ENCODE data around the gene PDE4D. TPM values are rescaled to one million over a fixed set of nuclear protein-coding genes. Genes with fewer than 3 reads are reported as not detected.

The PDE4D gene
- total RNA-seq, 1 donor from 2014 or later: 50.0 TPM

DNA sequence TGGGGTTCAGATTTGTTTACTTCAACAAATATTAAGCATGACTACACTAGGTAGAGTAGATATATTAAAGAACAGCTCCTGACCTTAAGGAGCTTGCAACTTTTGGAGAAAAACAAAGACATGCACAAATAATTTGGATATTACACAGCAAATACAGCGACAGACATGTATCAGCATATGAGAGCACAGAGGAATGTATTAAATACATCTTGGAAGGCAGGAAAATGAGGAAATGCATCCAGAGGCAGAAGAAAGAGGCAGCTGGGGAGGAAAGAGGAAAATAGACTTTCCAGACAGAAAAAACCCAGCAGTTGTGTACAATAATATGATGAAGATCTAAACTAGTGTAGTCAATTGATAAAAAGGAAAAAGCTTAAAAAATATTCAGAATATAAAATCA is 392.2 kb downstream of the PDE4D start:
- Mint-ChIP-seq H3K9me3 (peaks cover 3% of the 10 kb centered on the region), H3K27ac (no peak overlapping the region), H3K27me3 (no peaks in the 10 kb centered on the region), H3K36me3 (peaks cover 8% of the 10 kb centered on the region), H3K4me1 (ENCODE audit: unreplicated experiment) (peaks cover 15% of the 10 kb centered on the region), H3K4me3 (no peak overlapping the region)
- TF ChIP-seq, protein P1, sequence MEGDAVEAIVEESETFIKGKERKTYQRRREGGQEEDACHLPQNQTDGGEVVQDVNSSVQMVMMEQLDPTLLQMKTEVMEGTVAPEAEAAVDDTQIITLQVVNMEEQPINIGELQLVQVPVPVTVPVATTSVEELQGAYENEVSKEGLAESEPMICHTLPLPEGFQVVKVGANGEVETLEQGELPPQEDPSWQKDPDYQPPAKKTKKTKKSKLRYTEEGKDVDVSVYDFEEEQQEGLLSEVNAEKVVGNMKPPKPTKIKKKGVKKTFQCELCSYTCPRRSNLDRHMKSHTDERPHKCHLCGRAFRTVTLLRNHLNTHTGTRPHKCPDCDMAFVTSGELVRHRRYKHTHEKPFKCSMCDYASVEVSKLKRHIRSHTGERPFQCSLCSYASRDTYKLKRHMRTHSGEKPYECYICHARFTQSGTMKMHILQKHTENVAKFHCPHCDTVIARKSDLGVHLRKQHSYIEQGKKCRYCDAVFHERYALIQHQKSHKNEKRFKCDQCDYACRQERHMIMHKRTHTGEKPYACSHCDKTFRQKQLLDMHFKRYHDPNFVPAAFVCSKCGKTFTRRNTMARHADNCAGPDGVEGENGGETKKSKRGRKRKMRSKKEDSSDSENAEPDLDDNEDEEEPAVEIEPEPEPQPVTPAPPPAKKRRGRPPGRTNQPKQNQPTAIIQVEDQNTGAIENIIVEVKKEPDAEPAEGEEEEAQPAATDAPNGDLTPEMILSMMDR (conservative IDR thresholded peaks at IDR 0.05): no peak
- DNase-seq (ENCODE audit: extremely low spot score, unreplicated experiment): no peak

DNA sequence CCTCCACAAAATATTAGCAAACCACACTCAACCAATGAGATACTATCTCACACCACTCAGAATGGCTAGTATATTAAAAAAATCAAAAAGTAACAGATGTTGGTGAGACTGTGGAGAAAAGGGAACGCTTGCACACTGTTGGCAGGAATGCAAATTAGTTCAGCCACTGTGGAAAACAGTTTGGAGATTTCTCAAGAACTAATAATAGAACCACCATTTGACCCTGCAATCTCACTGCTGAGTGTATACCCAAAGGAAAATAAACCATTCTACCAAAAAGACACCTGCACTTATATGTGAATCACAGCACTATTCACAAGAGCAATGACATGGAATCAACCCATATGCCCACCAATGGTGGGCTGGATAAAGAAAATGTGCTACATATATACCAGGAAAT is 393.5 kb downstream of the PDE4D start:
- TF ChIP-seq, protein P1 (conservative IDR thresholded peaks at IDR 0.05): no peak
- Mint-ChIP-seq H3K4me3 (no peak overlapping the region), H3K4me1 (ENCODE audit: unreplicated experiment) (peaks cover 12% of the 10 kb centered on the region), H3K27me3 (no peaks in the 10 kb centered on the region), H3K9me3 (peaks cover 3% of the 10 kb centered on the region), H3K27ac (no peak overlapping the region), H3K36me3 (peaks cover 8% of the 10 kb centered on the region)
- no peak for DNase-seq (ENCODE audit: extremely low spot score, unreplicated experiment)

DNA sequence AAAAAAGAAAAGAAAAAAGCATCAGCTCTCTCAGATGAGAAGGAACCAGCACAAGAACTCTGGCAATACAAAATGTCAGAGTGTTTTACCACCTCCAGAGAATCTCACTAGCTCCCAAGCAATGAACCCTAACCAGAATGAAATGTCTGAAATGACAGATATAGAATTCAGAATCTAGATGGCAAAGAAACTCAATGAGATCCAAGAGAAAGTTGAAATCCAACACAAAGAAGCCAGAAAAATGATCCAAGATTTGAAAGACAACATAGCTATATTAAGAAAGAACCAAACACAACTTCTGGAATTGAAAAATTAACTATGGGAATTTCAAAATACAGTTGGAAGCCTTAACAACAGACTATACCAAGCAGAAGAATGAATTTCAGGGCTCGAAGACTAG is 396.3 kb downstream of the PDE4D start:
- Mint-ChIP-seq H3K9me3 (peaks cover 3% of the 10 kb centered on the region), H3K36me3 (peaks cover 11% of the 10 kb centered on the region), H3K4me1 (ENCODE audit: unreplicated experiment) (peaks cover 6% of the 10 kb centered on the region), H3K27me3 (no peaks in the 10 kb centered on the region), H3K27ac (no peak overlapping the region), H3K4me3 (no peak overlapping the region)
- TF ChIP-seq, protein P1 (conservative IDR thresholded peaks at IDR 0.05): no peak
- DNase-seq (ENCODE audit: extremely low spot score, unreplicated experiment): no peak

DNA sequence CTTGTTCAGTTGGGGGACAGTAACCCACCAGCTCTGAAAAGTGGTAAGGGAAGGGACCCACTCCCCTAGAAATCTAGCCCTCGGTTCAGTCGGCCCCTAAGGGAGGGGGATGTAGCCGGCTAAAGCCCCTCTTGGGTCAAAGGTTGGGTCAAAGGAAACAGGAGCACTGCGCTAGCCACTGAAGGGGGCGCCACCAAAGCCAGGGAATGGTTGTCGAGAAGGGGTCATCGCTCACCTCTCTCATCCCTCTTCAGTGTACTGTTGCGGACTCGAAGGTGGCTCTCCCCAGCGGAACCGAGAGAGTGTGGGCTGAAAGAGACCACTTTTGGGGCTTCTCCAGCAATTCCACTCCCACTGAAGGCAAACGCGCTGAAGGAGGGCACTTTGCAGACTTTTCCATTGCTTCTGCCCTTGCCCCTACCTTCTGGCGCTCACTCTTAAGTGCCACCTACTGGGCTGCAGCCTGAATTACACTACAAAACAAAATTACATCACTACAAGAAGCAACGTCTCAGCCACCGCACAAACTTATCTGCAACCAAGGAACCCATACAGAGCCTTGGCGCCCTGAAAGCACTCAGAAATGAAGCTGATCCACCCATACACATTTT is 396.9 kb downstream of the PDE4D start:
- no peak overlapping the region for H3K4me3 Mint-ChIP-seq
- H3K36me3 Mint-ChIP-seq: peaks cover 11% of the 10 kb centered on the region
- peaks cover 5% of the 10 kb centered on the region for H3K4me1 Mint-ChIP-seq (ENCODE audit: unreplicated experiment)
- no peaks in the 10 kb centered on the region for H3K27me3 Mint-ChIP-seq
- TF ChIP-seq, protein P1 (conservative IDR thresholded peaks at IDR 0.05): peak; percentile 59
- peaks cover 3% of the 10 kb centered on the region for H3K9me3 Mint-ChIP-seq
- no peak overlapping the region for H3K27ac Mint-ChIP-seq
- no peak for DNase-seq (ENCODE audit: extremely low spot score, unreplicated experiment)

DNA sequence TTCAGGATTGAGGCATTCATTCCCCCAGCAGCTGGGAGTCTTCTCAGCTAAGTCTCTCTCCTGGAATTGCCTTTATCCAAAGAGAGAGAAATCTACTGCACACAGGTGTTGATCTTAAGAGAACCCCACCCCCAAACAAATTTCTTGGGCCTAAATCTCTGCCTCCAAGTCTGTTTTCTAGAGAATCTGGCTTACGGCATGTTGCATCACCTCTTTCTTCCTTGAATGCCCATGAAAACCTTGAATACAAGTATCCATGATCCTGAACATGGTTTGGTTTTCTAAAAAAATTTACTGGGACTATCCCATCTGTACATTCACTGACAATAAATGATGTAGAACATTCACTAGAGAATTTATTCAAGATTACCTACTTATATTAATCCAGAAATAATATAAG is 401.6 kb downstream of the PDE4D start:
- no peak overlapping the region for H3K4me3 Mint-ChIP-seq
- DNase-seq (ENCODE audit: extremely low spot score, unreplicated experiment): no peak
- H3K27me3 Mint-ChIP-seq: no peaks in the 10 kb centered on the region
- peaks cover 11% of the 10 kb centered on the region for H3K4me1 Mint-ChIP-seq (ENCODE audit: unreplicated experiment)
- H3K9me3 Mint-ChIP-seq: peaks cover 2% of the 10 kb centered on the region
- TF ChIP-seq, protein P1 (conservative IDR thresholded peaks at IDR 0.05): no peak
- peaks cover 5% of the 10 kb centered on the region for H3K36me3 Mint-ChIP-seq
- H3K27ac Mint-ChIP-seq: no peak overlapping the region

DNA sequence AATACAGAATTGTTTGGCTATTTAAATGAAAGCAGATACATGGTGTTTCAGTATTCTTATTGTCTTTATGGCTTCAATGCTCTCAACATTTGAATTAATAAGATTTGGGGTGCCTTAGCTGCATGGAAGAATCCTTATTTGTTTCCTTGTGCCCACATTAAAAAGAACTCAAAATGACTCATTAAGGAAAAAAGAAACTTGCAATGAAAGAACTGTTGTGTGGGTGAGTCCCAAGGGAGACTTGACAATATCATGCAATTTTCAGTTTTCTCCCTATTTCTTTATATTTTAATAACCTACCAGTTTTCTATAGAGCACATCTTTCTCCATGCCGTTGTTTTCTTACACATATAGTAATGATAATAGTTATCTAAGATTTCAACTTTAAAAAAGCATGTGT is 404.0 kb downstream of the PDE4D start:
- DNase-seq (ENCODE audit: extremely low spot score, unreplicated experiment): no peak
- Mint-ChIP-seq H3K4me1 (ENCODE audit: unreplicated experiment) (peaks cover 31% of the 10 kb centered on the region), H3K4me3 (no peak overlapping the region), H3K27ac (no peak overlapping the region), H3K9me3 (no peaks in the 10 kb centered on the region), H3K36me3 (peaks cover 4% of the 10 kb centered on the region), H3K27me3 (no peaks in the 10 kb centered on the region)
- TF ChIP-seq, protein P1 (conservative IDR thresholded peaks at IDR 0.05): no peak

All from type B pancreatic cell (in vitro differentiated cells).